ENCODE measurements around the gene SLK.
A peak's percentile ranks its signal among the peaks of the same experiment; 100 is the strongest.

SLK gene

GRCh38 chr10:103942866-103943265 is 24.1 kb upstream of the SLK start:
- no peak for DNase-seq

- DNase-seq = no peak
These were observed 19.0 kb upstream of the SLK start for GRCh38 chr10:103947799-103948516.

- no peak for DNase-seq
These were observed 17.2 kb upstream of the SLK start for GRCh38 chr10:103949728-103950127.

GRCh38 chr10:103951183-103951582 is 15.8 kb upstream of the SLK start:
- DNase-seq = no peak

- no peak for DNase-seq
These were observed 15.0 kb upstream of the SLK start for GRCh38 chr10:103951942-103952341.

- no peak for DNase-seq
These were observed 12.4 kb upstream of the SLK start for GRCh38 chr10:103954543-103954942.

- DNase-seq = peak in 1 of 2 donors; percentile 40
These were observed 7.9 kb upstream of the SLK start for GRCh38 chr10:103958996-103959395.

GRCh38 chr10:103960103-103960502 is 6.8 kb upstream of the SLK start:
- no peak for DNase-seq

- DNase-seq = peak; percentile 24 to 51
These were observed 620 bp downstream of the SLK start for GRCh38 chr10:103967448-103968071.

- DNase-seq = peak in 1 of 2 donors; percentile 3
These were observed 1.8 kb downstream of the SLK start for GRCh38 chr10:103968441-103969391.

- DNase-seq = no peak
These were observed 2.5 kb downstream of the SLK start for GRCh38 chr10:103969436-103969835.

- DNase-seq = no peak
These were observed 3.1 kb downstream of the SLK start for GRCh38 chr10:103969857-103970627.

- no peak for DNase-seq
These were observed 8.2 kb downstream of the SLK start for GRCh38 chr10:103975169-103975568.

GRCh38 chr10:103977204-103977603 is 10.3 kb downstream of the SLK start:
- no peak for DNase-seq

GRCh38 chr10:103979530-103979929 is 12.6 kb downstream of the SLK start:
- no peak for DNase-seq

- peak in 1 of 2 donors; percentile 3 for DNase-seq
These were observed 13.5 kb downstream of the SLK start for GRCh38 chr10:103980288-103980906.

- no peak for DNase-seq
These were observed 15.7 kb downstream of the SLK start for GRCh38 chr10:103982639-103983038.

GRCh38 chr10:103983367-103983911 is 16.5 kb downstream of the SLK start:
- DNase-seq = no peak

- no peak for DNase-seq
These were observed 18.8 kb downstream of the SLK start for GRCh38 chr10:103985726-103986125.

- DNase-seq = no peak
These were observed 19.4 kb downstream of the SLK start for GRCh38 chr10:103986360-103986759.

- no peak for DNase-seq
These were observed 23.2 kb downstream of the SLK start for GRCh38 chr10:103990121-103990520.

GRCh38 chr10:103990531-103990930 is 23.6 kb downstream of the SLK start:
- DNase-seq = no peak

All from inflammatory macrophage (primary cell).